GM12874 (cell line): ENCODE results near the gene PHETA2.

ENCODE experiments used
- TF ChIP-seq, protein P1 (sequence below): IDR thresholded peaks from 2 replicates; pipeline ENCODE4 v1.5.1; 2011; ENCODE audit warnings: low read depth, mild to moderate bottlenecking, control low read depth, low read length, moderate library complexity; ENCODE audit not compliant: insufficient read depth

PHETA2 gene

DNA sequence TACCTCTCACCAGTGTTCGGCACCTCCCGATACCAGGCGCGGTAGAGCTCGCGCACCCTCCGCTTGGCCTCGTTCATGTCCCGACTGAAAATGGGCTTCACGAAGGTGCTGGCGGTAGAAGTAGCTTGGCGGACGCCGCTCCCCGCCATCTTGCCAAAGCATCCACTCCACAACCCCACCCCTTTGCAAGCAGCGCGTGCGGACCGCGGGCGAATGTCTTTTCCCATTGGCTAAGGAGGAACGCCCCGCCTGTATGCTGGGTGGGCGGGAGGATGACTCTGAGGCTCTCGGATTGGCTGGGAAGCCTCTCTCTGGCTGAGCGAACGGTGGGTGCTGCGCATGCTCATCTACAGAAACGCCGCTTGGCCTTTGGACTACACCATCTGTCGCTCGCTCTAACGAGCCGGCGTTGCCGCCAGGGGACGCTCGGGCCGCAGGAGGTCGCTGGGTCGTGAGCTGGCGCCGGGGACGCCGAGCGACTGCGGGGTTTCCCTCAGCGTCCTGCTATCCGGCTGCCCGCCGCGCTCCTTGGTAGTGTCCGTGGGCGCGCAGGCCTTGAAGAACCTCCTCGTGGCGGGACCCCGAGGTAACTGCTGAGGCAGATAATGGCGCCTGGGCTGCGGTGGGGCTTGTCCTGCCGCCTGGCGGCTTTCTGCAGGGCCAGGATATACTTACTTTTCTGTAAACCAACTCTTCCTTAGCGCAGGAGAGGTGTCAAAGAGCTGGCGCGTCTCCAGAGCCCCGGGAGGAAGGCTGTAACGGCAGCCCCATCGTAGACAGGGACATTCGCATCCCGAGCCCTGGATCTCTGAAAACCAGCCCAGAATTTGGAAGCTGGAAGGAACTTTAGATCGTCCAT, 16.8 kb downstream of the PHETA2 start, which contains the start of gene NDUFA6:
TSS of gene NDUFA6 (minus strand) at position 177 of the 859 bp plus-strand sequence. CDS start at position 149, 28 bp downstream.
- TF ChIP-seq, protein P1, sequence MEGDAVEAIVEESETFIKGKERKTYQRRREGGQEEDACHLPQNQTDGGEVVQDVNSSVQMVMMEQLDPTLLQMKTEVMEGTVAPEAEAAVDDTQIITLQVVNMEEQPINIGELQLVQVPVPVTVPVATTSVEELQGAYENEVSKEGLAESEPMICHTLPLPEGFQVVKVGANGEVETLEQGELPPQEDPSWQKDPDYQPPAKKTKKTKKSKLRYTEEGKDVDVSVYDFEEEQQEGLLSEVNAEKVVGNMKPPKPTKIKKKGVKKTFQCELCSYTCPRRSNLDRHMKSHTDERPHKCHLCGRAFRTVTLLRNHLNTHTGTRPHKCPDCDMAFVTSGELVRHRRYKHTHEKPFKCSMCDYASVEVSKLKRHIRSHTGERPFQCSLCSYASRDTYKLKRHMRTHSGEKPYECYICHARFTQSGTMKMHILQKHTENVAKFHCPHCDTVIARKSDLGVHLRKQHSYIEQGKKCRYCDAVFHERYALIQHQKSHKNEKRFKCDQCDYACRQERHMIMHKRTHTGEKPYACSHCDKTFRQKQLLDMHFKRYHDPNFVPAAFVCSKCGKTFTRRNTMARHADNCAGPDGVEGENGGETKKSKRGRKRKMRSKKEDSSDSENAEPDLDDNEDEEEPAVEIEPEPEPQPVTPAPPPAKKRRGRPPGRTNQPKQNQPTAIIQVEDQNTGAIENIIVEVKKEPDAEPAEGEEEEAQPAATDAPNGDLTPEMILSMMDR, result peak; percentile 99

DNA sequence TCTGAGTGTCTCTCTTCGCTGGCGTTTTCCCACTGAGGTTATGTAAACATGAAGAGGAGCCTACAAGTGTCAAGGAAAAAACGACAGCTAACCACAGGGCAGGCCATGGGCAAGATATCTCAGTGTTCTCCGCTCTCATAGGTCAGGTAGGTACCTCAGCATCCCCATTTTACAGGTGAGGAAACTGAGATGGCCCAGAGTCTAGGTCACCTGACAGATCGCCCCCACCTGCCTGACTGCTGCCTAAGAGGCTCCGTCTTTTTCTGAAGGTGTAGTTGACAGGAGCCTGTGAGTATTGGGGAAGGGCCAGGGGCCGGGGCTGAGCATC, 17.4 kb downstream of the PHETA2 start:
- TF ChIP-seq, protein P1, result no peak

DNA sequence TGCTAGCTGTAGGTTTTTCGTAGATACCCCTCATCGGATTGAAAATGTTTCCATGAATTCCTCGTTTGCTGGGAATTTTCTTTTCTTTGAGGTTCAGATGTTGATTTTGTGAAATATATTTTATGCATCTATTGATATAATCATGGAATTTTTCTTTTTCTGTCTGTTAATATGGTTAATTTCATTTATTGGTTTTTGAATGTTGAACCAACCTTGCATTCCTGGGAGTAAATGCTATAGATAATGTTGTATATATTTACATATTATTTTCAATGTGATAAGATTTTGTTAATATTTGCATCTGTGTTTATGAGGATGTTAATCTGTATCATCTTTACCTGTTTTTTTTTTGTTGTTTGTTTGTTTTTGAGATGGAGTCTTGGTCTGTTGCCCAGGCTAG, 27.2 kb downstream of the PHETA2 start:
- TF ChIP-seq, protein P1, result no peak

DNA sequence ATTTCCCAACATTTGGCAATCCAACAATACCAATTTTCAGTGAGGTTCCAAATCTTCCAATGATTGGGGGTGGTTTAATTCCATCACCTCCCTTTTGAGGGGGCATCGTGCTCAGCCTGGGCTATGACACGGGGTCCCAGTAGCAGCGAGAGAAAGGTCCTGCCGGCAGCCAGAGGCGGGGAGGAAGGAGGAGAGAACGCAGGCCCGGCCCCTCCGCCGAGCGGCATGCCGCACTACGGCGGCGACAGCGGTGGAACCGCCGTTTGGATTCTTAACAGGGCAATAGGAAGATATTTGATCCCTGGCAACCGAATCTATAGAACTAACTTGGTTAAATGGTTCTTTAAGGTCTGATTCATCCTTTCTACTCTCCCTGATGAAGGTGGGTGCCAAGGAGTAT, 34.8 kb downstream of the PHETA2 start:
- TF ChIP-seq, protein P1, result no peak

DNA sequence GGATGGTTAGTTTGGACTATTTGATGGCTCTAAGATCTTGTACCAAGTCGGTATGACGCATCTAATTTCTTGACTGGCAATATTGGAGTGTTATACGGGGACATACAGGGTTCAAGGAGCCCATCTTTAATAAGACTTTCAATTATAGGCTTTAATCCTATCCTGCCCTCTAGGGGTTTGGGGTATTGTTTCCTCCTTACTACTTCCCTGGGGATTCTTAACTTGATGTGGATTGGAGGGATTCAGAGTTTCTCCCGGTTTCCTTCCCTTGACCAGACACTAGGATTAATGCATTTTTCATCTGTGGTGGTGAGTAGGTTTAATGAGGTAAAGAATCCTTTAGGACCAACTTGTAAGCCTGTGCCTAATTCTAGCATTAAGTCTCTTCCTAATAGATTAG, 37.8 kb downstream of the PHETA2 start:
- TF ChIP-seq, protein P1, result no peak

DNA sequence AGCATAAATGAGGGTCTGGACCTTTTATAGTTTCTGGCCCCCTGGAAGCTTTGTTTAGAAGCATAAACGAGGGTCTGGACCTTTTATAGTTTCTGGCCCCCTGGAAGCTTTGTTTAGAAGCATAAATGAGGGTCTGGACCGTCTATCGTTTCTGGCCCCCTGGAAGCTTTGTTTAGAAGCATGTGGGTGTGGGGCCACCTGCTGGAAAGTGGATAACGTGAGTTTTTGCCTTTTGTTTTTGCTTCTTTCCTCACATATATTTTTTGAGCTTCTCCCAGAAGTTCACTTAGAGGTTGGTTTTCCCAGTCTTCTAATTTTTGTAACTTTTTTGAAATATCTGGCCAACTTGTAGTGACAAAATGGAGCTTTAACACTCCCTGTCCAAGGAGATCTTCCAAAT, 38.7 kb downstream of the PHETA2 start:
- TF ChIP-seq, protein P1, result 0 out of 2 replicates have a peak, but pooled peaks have one; percentile 14

DNA sequence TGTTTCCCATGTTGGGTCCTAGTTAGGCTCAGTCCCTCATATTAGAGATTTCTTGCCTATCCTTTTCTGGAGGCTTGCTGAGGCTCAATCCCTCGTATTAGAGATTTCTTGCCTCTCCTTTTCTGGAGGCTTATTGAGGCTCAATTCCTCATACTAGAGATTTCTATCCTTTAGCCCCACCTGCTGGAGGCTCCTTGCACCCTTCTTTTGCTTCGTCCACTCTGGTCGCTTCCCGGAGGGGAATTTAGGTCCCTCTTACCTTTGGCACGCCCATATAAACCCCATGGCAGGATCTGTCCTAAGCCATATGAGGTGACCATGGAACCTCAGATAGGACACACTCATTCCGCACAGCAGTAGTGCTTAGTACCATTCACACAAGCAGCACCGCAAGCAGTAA, 40.7 kb downstream of the PHETA2 start:
- TF ChIP-seq, protein P1, result peak; percentile 20; the same call in 1 of the 2 replicates
